Panc1 (cell line): ENCODE data around the gene KCP. TPM values are rescaled to one million over a fixed set of nuclear protein-coding genes. Genes with fewer than 3 reads are reported as not detected.

Source experiments
- ATAC-seq: fragments of 200-7000 bp; cut with Tn5 transposase; 2 replicates; pipeline ENCODE4 v1.9.1; 2020; ENCODE audit warnings: mild to moderate bottlenecking, moderate library complexity
- BruUV-seq: library from RNA; stranded (reverse); fragments of 400-500 nt; replicated peaks from 2 replicates; lab custom pipeline; 2021; lab: Mats Ljungman, UMichigan
- CTCF ChIA-PET: fragments of 300-600 bp; sonication (Branson Sonifier 250); formaldehyde crosslinking; loops from one replicate; lab custom pipeline; 2022; ENCODE audit warnings: antibody characterized with exemption; lab: Charles Lee
- POLR2A ChIA-PET: fragments of 300-600 bp; sonication (Branson Sonifier 250); formaldehyde crosslinking; loops from one replicate; lab custom pipeline; 2022; ENCODE audit warnings: antibody characterized with exemption; lab: Charles Lee
- DNase-seq: peaks from one replicate; pipeline ENCODE4 v3.0.0-alpha.2; 2010; ENCODE audit warnings: low read depth, low spot score
- H3K27ac ChIP-seq: 2 replicates; pipeline ENCODE4 v1.5.1; 2011; ENCODE audit warnings: mild to moderate bottlenecking, low read length, inconsistent platforms
- H3K27me3 ChIP-seq: fragments of 200-500 bp; sonication (Bioruptor generic); 2 replicates; pipeline ENCODE4 v1.6.0; 2014; ENCODE audit warnings: low read length, inconsistent platforms; ENCODE audit not compliant: control insufficient read depth, insufficient read depth
- H3K36me3 ChIP-seq: fragments of 200-500 bp; sonication (Bioruptor generic); 2 replicates; pipeline ENCODE4 v1.5.1; 2014; ENCODE audit warnings: inconsistent platforms, mild to moderate bottlenecking, low read length, moderate library complexity; ENCODE audit not compliant: control insufficient read depth, insufficient read depth
- H3K4me1 ChIP-seq: 2 replicates; pipeline ENCODE4 v1.5.1; 2011; ENCODE audit warnings: inconsistent platforms, mild to moderate bottlenecking, low read length, moderate library complexity; ENCODE audit not compliant: control insufficient read depth, insufficient read depth
- H3K4me3 ChIP-seq, 2 experiments: 2 replicates each; pipeline ENCODE4 v1.5.1; 2011 to 2012; ENCODE audit warnings: low read depth in 2 of 2, low read length in 2 of 2, mild to moderate bottlenecking in 2 of 2, inconsistent platforms in 1 of 2, moderate library complexity in 1 of 2
- H3K9me3 ChIP-seq: fragments of 200-500 bp; sonication (Bioruptor generic); 2 replicates; pipeline ENCODE4 v1.5.1; 2014; ENCODE audit warnings: low read depth, mild to moderate bottlenecking, inconsistent platforms, low read length, moderate library complexity; ENCODE audit not compliant: control insufficient read depth, insufficient read depth
- POLR2AphosphoS5 ChIP-seq: IDR thresholded peaks from 2 replicates; pipeline ENCODE4 v1.6.1; 2012; ENCODE audit warnings: mild to moderate bottlenecking, low read depth, low read length, moderate library complexity
- REST ChIP-seq, 2 experiments: IDR thresholded peaks; 2 replicates each; pipeline ENCODE4 v1.6.1; 2011 to 2012; ENCODE audit warnings: low read depth in 2 of 2, control low read depth in 1 of 2, low read length in 1 of 2, mild to moderate bottlenecking in 1 of 2, moderate library complexity in 1 of 2; ENCODE audit not compliant: insufficient read depth in 1 of 2
- SIN3A ChIP-seq: IDR thresholded peaks from 2 replicates; pipeline ENCODE4 v1.6.1; 2012; ENCODE audit warnings: low read depth, mild to moderate bottlenecking, low read length, moderate library complexity, borderline replicate concordance; ENCODE audit not compliant: insufficient read depth
- TCF7L2 ChIP-seq: IDR thresholded peaks from 2 replicates; pipeline ENCODE4 v1.6.1; 2011; ENCODE audit warnings: mild to moderate bottlenecking, low read depth, low read length, inconsistent platforms
- in situ Hi-C: cut with HindIII; loops from 2 replicates; pipeline ENCODE4 v1.10.0; 2016; ENCODE audit warnings: low sequenced_read_pairs, low pct_unique_long_range_greater_than_20kb
- intact Hi-C: fragments of 100-400 bp; cut with micrococcal nuclease; formaldehyde crosslinking; loops from one replicate; pipeline ENCODE4 v1.10.0; 2022; ENCODE audit not compliant: unreplicated experiment
- total RNA-seq: library from RNA; stranded (reverse); gene quantifications from one replicate; pipeline ENCODE4 v1.2.1, GENCODE V29; 2021; ENCODE audit not compliant: unreplicated experiment
- TF ChIP-seq, protein P1 (sequence below): fragments of 450-650 bp; IDR thresholded peaks from 2 replicates; pipeline ENCODE4 v1.5.1; 2017; ENCODE audit warnings: mild to moderate bottlenecking

KCP gene
- total RNA-seq, 1 experiment from 2014 or later = 0.13 TPM

DNA sequence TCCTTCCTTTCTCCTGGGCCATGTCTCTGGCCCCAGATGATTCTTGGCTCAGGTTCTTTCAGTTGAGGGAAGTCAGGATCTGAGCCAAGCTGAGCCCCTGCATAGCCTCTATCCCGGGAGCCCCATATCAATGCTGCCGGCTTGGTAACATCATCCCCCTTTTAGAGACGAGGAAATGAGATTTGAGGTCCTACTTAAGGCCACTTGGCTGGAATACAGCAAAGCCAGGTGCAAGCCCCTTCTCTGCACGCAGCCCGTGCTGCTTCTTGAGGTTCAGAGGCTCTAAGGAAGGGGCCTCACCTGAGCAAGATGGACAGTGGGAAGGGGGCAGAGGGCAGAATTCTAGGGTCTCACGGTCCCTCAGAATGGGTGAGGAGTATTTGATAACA, 24.8 kb upstream of the KCP start:
- POLR2A ChIA-PET = no interaction called here
- H3K27ac ChIP-seq = no peak overlapping the region
- TF ChIP-seq POLR2AphosphoS5 = no peak
- no peak for TF ChIP-seq TCF7L2
- TF ChIP-seq, protein P1, sequence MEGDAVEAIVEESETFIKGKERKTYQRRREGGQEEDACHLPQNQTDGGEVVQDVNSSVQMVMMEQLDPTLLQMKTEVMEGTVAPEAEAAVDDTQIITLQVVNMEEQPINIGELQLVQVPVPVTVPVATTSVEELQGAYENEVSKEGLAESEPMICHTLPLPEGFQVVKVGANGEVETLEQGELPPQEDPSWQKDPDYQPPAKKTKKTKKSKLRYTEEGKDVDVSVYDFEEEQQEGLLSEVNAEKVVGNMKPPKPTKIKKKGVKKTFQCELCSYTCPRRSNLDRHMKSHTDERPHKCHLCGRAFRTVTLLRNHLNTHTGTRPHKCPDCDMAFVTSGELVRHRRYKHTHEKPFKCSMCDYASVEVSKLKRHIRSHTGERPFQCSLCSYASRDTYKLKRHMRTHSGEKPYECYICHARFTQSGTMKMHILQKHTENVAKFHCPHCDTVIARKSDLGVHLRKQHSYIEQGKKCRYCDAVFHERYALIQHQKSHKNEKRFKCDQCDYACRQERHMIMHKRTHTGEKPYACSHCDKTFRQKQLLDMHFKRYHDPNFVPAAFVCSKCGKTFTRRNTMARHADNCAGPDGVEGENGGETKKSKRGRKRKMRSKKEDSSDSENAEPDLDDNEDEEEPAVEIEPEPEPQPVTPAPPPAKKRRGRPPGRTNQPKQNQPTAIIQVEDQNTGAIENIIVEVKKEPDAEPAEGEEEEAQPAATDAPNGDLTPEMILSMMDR = no peak
- no peak for TF ChIP-seq SIN3A
- no peak for TF ChIP-seq REST (IDR thresholded peaks at IDR 0.05; ENCODE audit: insufficient read depth in 1 of 2, low read depth in 2 of 2, low read length in 1 of 2)
- no peaks in the 10 kb centered on the region for H3K27me3 ChIP-seq
- ATAC-seq (no peak), DNase-seq (no peak)
- in situ Hi-C loops = no loop called here
- no peaks in the 10 kb centered on the region for H3K4me1 ChIP-seq
- BruUV-seq = no TSS peak
- no peaks in the 10 kb centered on the region for H3K36me3 ChIP-seq
- H3K9me3 ChIP-seq = no peaks in the 10 kb centered on the region
- no peak overlapping the region for H3K4me3 ChIP-seq
- intact Hi-C loops = loop anchor here (10.0 kb wide), 1 partner anchor 159 kb away; no protein-coding TSS in a partner anchor
- CTCF ChIA-PET = no interaction called here

- BruUV-seq = no TSS peak
- POLR2A ChIA-PET = no interaction called here
Observed at GRCh38 chr7:128934361-128935341, 24.1 kb upstream of the KCP start.

More at GRCh38 chr7:128934361-128935341, 24.1 kb upstream of the KCP start:
- Histone ChIP-seq H3K9me3 (no peaks in the 10 kb centered on the region), H3K27me3 (no peaks in the 10 kb centered on the region), H3K4me3 (no peak overlapping the region), H3K4me1 (no peaks in the 10 kb centered on the region), H3K36me3 (no peaks in the 10 kb centered on the region), H3K27ac (no peak overlapping the region)
- in situ Hi-C loops = no loop called here
- CTCF ChIA-PET = no interaction called here
- no peak for DNase-seq
- intact Hi-C loops = loop anchor here (10.0 kb wide), 1 partner anchor 160 kb away; no protein-coding TSS in a partner anchor
- no peak for ATAC-seq
- TF ChIP-seq, protein P1 = no peak
